Raji (cell line): Measurements from ENCODE around the gene ITCH.

Source experiments
- POLR2A ChIP-seq: IDR thresholded peaks from 2 replicates; pipeline ENCODE4 v1.6.1; 2011; ENCODE audit warnings: low read depth, low read length, control low read depth; ENCODE audit not compliant: insufficient read depth

The ITCH gene

GRCh38 chr20:34403908-34404307 is 40.8 kb downstream of the ITCH start:
- no peak for TF ChIP-seq POLR2A

DNA sequence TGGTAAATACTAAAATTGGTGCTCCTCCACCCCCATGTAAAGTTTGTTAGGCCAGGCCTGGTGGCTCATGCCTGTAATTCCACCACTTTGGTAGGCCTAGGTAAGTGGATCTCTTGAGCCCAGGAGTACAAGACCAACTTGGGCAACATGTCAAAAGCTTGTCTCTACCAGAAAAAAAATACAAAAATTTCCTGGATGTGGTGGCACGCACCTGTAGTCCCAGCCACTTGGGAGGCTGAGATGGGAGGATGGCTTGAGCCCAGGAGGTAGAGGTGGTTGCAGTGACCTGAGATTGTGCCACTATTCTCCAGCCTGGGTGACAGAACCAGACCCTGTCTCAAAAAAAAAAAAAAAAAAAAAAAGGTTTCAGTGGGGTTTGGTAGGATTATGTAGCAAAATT is 41.7 kb downstream of the ITCH start:
- no peak for TF ChIP-seq POLR2A

DNA sequence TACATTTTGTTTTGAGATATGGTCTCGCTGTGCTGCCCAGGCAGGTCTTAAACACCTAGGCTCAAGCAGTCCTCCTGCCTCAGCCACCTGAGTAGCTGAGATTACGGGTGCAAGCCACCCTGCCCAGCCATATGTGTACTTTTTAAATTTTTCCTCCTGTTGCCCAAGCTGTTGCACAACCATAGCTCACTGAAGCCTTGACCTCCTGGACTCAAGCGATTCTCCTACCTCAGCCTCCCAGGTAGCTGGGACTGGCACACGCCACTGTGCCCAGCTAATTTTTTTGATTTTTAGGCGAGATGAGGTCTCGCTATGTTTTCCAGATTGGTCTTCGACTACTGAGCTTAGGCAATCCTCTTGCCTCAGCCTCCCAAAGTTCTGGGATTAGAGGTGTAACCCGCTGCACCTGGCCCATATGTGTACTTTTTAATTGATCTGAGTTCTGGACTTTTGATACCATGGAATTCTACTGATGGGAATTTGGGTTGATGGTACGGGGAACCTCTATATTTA is 44.9 kb downstream of the ITCH start:
- TF ChIP-seq POLR2A: no peak

DNA sequence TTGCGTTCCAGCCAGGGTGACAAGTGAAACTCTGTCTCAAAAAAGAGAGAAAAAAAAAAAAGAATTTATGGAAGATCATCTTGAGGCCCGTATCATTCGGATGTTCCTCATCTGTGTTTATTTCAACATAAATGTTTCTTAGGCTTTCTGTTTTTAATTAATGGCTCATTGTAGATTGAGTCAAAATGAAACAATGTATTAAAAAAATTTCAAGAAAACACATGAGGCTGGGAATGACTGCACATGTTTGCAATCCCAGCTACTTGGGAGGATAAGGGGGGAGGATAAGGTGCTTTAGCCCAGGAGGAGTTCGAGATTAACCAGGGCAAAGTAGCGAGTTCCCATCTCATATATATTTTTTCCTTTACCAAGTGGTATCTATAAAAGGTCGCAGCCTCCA is 47.3 kb downstream of the ITCH start:
- TF ChIP-seq POLR2A: no peak

GRCh38 chr20:34412453-34412852 is 49.4 kb downstream of the ITCH start:
- no peak for TF ChIP-seq POLR2A

- TF ChIP-seq POLR2A: no peak
Observed at GRCh38 chr20:34415079-34415478, 52.0 kb downstream of the ITCH start.

DNA sequence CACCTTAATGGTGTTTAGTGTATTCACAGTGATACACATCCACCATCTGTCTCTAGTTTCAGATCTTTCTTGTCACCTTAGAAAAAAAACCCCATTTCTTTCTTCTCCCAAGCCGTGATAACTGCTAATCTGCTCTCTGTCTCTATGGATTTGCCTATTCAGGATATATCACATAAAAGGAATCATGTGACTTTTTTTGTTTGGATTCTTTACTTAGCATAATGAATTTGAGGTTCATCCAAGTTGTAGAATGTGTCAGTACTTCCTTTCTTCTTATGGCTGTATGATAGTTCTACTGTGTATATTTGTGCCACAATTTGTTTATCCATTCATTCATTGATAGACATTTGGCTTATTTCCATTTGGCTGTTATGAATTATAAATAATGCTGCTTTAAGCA is 57.1 kb downstream of the ITCH start:
- TF ChIP-seq POLR2A: no peak

- no peak for TF ChIP-seq POLR2A
Observed at GRCh38 chr20:34420975-34421374, 57.9 kb downstream of the ITCH start.

- TF ChIP-seq POLR2A: no peak
Observed at GRCh38 chr20:34421766-34422466, 58.8 kb downstream of the ITCH start.

GRCh38 chr20:34426026-34426425 is 63.0 kb downstream of the ITCH start:
- no peak for TF ChIP-seq POLR2A

- no peak for TF ChIP-seq POLR2A
Observed at GRCh38 chr20:34427331-34427730, 64.3 kb downstream of the ITCH start.

DNA sequence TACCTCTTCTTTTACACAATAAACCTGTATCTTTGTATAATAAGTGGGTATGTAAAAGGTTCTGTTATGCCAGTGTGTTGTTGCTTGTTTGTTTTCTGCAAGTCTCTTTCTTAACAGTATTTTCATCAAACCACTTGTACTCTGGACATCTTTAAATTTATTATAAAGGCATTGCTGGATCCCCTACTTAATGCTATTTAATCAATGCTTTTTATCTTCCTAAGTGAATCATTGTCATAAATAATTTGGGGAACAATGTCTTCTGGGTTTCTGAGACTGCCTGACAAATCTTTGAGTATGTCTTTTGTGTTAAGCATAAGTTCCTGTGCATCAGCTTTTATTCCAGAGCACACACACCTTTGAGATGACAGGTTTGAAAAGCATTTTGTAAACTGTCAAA is 64.7 kb downstream of the ITCH start:
- no peak for TF ChIP-seq POLR2A

DNA sequence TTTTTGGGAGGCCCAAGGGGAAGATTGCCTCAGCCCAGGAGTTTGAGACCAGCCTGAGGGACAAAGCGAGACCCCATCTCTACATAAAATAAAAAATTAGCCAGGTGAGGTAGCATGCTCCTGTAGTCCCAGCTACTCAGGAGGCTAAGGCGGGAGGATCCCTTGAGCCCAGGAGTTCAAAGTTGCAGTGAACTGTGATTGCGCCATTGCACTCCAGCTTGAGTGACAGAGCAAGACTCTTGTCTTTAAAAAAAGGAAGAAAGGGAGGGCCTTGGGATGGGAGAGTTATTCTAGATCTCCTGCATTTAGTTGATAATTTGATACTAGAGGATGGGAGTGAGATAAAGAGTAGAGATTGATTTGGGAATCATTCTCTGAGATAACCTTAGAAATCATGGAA is 68.1 kb downstream of the ITCH start:
- no peak for TF ChIP-seq POLR2A

GRCh38 chr20:34433391-34433790 is 70.3 kb downstream of the ITCH start:
- TF ChIP-seq POLR2A: no peak

- no peak for TF ChIP-seq POLR2A
Observed at GRCh38 chr20:34435589-34435988, 72.5 kb downstream of the ITCH start.

GRCh38 chr20:34437330-34437986 is 74.4 kb downstream of the ITCH start:
- TF ChIP-seq POLR2A: no peak
